SW480 (cell line): Measurements from ENCODE around the gene CRY1.
A peak's percentile ranks its signal among the peaks of the same experiment; 100 is the strongest.
"Not testable (repeated sequence)": the region's sequence is repeated elsewhere in the genome, so short reads cannot be mapped to it uniquely, and the experiment has no call there.

Source experiments
- DNase-seq: peaks from one replicate; pipeline ENCODE4 v3.0.0-alpha.2; 2016; ENCODE audit warnings: low spot score

Gene CRY1

DNA sequence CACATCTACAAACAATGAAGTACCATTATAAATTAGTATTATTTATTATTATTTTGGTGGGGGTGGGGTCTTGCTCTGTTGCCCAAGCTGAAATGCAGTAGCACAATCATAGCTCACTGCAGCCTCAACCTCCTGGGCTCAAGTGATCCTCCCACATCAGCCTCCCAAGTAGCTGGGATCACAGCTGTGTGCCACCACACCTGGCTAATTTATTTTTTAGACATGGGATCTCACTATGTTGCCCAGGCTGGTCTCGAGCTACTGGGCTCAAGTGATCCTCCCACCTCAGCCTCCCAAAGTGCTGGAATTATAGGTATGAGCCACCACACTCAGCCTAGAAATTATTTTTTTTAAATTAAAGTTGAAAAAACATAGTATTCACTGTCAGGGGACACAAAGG is 15.0 kb upstream of the CRY1 start:
- DNase-seq: not testable (repeated sequence)

DNA sequence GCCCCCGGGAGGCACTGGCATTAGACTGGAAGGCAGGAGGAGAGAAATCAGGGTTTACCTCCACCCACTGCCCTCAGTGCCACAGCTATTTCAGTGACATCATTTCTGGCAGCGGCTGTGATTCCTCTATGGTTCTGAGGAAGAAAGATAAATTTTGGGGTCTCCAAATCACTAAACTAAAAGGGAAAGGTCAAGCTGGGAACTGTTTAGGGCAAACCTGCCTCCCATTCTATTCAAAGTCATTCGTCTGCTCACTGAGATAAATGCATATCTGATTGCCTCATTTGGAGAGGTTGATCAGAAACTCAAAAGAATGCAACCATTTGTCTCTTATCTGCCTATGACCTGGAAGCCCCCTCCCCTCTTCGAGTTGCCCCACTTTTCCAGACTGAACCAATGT is 14.0 kb upstream of the CRY1 start:
- DNase-seq: no peak

DNA sequence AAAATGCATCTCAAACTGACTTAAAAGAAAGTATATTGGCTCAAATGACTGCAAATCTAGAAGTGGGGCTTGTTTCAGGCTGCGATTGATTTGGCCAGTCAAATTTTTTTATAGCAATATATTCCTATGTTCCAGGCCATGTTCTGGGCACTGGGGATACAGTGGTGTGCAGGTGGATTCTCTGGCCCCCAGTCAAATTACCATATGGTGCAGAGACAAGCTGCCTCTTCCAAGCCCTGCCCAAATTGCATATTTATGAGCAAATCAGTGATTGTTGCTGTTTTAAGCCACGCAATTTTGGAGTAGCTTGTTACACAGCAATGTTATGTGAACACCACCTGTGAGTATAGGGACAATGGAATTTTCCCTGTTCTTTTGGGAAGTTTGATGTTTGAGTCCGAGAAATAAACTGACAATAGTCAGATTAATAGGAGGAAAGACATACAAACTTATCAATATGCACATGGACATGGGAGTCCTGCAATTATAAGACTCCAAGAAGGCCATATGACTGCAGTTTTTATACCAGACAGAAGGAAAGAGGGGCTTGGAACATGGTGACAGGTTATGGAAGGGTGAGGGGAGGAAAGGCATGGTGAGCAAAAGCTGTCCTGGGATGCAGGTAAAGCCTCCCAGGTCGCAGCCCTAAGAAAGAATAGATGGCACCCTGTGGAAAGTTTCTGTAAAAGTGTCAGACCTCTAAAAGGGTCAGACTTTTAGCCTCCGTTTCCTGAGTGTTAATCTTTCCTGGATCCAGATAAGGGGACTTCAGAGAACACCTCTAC is 13.1 kb upstream of the CRY1 start:
- no peak for DNase-seq

DNA sequence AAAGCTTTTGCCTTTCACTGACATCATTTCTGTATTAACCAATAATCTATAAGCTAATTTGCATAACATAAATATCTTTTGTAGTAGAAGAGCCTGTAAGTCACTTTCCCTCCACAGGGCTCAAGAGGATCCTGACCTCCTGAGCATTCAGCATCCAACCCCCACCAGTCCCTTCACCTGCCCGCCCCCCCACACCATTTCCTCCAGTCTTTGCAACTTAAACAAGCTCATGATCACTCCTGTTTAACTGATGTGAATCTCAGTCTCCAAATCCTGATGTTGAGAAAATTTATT is 12.0 kb upstream of the CRY1 start:
- DNase-seq: no peak

DNA sequence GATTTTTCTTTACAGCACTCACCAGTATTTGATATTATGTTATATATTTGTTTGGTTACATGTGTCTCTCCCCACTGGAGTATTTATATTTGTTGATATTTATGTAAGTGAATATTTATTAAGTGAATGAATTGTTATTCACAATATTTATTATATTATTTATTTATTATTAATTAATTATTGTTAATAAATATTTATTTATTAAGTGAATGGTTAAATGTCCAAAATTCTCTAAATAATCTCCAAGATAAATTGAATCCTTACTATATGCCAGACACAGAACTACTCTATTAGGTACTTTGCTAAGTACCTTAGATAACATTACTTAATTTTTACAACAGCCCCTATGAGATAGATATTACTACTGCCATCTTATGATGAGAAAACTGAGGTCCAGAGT is 10.2 kb upstream of the CRY1 start:
- DNase-seq: no peak

DNA sequence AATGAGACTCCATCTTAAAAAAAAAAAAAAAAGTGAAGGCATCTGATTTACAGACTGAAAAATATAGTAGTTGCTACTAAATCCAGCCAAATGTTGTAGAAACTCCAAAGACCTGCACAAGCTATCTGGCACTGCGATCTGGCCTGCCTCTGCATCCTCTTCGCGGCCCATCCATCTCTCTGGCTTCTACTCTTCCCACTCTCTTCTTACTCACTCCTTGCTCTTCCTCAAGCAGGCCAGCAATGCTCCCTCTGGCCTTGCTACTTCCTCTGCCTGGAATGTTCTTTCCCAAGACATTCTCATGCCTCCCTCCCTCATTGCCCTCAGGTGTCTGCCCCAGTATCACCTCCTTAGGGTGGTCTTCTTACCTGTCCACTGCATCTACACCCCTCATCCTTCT is 9.7 kb upstream of the CRY1 start:
- DNase-seq: no peak

DNA sequence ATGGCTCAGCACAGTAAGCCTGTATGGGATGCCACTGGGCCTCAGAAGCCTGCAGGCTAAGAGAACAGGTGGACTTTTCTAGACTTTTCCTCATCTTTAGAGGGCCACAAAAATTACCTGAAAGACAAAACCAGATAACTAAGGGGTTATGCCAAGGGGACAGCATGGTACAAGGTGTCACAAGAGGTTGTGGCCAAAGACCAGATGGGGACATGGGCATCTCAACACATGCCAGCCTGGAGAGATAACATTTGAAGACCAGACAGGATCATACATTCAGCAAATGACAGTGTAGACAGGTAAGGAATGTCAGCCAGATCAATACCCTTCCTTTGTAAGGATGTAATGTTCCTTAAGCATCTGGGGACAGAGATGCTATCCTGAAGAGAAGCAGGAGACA is 8.9 kb upstream of the CRY1 start:
- no peak for DNase-seq

DNA sequence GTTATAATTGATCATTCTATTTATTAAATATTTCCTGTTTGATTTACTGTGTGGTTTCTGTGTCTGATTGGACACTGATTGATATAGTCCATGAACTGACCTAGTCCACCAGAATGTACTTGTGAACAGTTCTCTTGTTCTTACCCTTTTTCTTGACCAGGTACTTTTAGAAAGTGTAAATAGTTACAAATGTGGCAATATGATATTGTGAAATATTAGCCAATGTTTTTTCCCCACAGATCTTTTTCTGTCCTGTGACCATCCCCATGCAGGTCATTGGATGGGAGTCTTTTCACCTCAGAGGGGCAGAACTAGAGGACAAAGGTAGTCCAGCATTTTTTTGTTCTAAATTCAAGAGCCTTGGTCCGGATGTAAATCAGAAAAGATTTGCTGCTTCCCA is 8.3 kb upstream of the CRY1 start:
- DNase-seq: no peak

DNA sequence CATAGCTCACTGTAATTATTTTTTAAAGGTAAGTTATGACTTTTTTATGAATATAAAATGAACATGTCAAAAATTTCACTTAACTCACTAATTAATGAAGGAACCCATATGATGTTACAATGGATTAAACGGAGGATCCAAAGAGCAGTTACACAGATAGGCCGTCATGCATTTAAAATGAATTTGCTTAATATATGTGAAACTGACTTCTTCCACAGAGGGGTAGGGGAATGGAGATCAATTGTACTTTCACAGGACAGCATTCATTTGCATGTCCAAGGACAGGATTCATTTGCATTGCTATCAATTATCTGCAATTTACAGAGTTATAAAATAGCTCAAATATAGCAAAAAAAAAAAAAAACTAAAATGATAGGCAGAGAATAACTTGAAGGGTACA is 6.6 kb upstream of the CRY1 start:
- DNase-seq: no peak

DNA sequence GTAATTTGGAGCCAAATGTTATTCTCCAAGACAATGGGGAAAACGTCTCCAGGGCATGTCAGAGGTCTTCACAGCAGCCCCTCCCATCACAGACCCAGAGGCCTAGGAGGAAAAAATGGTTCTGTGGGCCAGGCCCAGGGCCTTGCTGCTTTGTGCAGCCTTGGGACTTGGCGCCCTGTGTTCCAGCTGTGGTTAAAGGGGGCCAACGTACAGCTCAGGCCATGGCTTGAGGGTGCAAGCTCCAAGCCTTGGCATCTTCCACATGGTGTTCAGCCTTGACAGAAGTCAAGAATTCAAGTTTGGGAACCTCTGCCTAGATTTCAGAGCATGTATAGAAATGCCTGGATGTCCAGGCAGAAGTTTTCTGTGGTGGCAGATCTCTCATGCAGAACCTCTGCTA is 3.2 kb upstream of the CRY1 start:
- no peak for DNase-seq

DNA sequence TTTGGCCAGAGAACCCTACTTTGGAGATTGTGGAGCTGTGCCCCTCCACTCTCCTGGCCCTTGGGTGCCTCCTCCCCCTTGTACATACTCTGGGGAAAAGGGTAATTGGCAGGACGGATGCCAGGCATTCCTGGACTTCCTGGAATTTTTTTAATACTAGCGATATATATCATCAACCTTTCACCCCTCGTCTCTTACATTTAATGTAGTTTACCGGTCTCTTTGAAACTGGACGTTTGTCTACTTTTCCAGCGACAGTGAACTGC is 767 bp upstream of the CRY1 start:
- DNase-seq: peak; percentile 65

DNA sequence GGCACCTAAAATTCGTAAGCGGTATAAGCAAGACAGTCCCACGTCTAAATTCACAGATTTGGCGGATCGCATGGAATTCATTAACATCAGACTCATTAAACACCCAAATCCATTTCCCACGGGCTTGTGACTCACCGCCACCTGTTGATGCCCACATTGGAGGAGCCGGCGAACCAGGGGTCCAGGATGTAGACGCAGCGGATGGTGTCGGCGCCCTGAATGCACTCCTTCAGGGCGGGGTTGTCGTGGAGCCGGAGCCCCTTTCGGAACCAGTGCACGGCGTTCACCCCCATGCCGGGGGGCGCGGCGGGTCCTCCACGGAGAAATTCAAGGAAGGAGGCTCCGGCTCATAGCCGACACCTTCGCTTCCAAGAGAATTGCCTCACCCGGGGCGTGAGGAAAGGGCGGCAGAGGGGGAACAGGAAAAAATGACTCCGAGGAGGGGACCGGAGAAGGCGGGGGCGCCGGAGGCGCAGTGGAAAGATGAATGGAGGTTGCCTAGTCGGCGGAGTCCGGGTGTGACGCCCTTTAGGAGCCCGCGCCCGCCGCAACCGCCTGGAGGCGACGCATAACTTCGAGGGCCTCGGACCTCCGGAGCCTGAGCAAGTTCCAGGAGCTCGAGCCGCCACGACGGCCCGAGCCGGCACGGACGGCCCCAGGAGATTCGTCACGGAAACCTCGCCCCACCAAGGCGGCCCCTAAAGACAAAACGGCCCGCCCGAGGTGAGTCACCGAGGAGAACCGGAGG is 506 bp downstream of the CRY1 start:
- peak; percentile 57 for DNase-seq

DNA sequence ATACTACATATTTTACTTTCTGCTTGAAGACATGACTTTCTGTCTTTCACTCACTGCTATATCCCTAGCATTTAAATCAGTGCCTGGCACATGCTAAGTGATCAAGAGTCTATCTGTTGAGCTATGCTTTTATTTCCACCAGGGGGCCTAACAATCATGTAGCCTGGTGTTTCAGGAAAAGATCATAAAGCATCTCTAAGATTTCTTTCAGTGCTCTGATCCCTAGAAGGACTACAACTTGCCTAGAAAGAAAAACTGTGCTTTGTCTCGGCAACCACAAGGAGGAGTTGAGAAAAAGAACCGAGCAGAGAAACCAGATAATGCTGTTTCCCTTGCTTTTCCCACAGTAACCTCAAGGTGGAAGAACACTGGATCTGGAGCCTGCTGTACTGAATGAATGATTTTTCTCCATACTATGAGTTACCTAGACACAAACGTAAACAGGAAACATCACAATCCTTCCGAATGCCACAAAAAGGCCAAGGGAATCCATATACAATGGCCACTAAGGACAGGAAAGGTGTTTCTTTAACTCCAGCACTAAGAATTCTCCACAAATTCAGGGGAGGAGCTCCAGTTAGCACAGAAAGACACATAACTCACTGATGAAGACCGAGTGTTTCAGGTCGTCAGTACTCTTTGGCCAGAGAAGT is 1.2 kb downstream of the CRY1 start:
- peak; percentile 83 for DNase-seq

DNA sequence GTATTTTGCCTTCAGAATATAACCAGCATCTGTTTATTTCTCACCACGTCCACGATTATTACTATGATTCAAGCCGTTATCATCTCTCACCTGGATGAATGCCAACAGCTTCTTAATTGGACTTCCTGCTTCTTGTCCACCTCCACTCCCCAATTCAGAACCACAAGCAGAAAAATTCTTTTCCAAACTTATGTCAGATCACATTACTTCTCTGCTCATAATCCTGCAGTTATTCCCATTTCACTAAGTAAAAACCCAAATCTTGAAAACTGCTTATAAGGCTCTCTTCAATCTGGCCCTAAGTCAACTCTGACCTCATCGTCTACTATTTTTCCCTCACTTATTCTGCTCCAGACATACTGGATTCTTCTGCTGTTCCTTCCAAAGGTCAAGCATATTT is 2.0 kb downstream of the CRY1 start:
- DNase-seq: peak; percentile 5

DNA sequence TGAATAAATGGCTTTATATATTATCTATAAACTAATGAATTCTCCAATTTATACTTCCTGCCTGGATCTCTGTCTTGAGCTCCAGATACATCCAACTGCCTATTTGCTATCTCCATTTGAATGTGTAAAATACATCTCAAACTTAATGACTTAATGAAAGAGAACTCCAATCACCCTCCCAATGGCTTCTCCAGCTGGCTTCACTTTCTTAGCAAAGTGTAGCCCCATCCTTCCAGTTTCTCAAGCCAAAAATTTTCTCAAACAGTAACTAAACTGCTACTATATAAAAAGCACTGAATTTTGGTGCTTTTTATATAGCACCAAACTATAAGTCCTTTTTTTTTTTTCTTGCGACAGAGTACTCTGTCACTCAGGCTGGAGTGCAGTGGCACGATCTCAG is 2.6 kb downstream of the CRY1 start:
- no peak for DNase-seq

DNA sequence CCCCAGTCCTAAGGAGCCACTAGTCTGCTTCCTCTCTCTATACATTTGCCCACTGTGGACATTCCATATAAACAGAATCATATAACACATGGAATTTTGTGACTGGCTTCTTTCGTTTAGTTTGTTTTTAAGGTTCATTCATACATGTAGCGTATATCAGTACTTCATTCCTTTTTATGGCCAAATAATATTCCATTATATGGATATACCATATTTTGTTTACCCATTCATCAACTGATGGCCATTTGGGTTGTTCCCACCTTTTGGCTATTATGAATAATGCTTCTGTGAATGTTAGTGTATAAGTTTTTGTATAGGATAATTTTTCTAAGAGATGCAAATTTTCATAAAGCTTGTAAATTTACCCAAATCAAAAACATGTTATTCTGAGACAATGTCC is 4.4 kb downstream of the CRY1 start:
- DNase-seq: no peak

DNA sequence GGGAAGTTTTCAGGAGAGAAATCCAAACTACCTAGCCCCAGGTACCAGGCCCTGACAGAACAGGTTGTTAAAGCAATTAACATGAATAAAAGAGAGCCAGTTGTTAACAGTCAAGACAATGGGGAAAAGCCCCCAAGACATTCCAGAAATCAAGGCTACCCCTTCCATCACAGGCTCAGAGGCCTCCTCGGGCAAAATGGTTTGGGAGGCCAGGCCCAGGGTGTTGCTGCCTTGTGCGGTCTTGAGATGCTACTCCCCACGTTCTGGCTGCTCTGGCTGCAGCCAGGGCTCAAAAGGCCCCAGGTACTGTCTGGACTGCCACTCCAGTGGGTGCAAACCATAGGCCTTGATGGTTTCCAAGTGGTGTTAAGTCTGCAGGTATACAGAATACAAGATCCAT is 7.0 kb downstream of the CRY1 start:
- DNase-seq: no peak

DNA sequence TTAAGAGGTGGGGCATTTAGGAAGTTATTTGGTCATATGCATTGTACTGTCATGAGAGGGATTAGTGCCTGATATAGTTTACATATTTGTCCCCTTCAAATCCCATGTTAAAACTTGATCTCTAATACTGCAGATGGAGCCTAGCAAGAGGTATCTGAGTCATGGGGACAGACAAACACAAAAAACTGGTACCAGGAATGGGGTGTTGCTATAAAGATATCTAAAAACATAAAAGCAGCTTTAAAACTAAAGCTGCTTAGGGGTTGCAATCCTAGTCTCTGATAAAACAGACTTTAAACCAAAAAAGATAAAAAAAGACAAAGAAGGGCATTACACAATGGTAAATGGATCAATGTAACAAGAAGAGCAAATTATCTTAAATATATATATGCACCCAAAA is 11.6 kb downstream of the CRY1 start:
- DNase-seq: no peak

DNA sequence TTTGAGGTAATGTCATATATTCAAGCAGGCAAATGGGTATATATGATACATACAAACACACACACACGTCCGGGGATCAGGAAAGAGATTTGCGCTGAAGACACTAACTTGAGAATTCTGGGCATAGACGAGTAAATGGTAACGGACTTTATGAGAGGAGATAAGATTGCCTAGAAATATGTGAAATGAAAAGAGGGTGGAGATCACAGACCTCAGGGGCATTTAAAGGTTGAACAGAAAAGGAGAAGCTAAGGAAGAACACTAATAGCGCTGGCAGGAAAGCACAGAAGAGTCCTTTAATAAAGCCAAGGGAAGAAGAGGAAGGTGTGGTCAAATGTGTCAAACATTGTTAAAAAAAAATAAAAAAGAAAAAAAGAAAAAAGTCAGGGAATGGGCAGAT is 13.1 kb downstream of the CRY1 start:
- no peak for DNase-seq

DNA sequence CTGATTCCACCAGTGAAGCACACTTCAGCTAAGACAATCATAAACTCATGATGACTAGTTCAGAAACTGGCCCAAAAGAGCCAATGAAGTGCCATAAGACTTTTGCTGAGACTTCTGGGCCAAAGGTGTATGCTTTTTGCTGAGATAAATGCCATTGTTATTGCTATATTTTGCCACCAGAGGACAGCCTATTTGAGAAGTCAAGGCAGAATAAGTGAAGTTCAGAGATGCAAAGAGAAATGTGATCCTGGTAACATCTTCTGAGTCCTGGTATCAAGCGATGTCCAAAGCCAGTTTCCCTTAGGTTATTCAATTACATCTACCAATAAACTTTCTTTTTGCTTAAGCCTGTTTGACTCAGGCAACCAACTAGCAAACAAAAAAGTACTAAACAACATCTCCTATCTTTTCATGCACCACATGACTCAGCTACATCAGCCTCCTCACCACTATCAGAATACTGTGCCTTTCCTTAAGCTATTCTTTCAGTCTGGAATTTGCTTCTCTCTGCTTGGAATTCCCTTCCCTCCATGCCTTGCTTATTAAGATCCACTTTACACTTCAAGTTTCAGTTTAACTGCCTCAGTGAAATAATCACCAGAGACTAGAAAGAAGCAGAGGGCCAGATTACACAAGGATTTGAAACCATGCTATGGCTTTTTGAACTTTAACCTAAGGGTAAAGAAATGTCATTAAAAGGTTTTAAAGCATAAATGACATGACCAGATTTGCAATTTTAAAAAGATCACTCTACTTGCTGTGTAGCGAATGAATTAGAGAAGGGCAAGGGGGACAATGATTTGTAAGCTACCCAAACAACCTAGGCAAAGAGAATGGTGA is 14.0 kb downstream of the CRY1 start:
- peak; percentile 22 for DNase-seq

DNA sequence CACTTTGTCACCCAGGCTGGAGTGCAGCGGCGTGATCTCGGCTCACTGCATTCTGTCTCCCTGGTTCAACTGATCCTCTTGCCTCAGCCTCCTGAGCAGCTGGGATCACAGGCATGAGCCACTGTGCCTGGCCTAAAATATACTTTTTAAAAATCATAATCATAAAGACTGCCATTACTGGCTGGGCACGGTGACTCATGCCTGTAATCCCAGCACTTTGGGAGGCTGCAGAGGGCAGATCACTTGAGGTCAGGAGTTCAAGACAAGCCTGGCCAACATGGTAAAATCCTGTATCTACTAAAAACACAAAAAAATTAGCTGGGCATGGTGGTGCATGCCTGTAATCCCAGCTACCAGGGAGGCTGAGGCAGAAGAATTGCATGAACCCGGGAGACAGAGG is 20.1 kb downstream of the CRY1 start:
- DNase-seq: not testable (repeated sequence)

DNA sequence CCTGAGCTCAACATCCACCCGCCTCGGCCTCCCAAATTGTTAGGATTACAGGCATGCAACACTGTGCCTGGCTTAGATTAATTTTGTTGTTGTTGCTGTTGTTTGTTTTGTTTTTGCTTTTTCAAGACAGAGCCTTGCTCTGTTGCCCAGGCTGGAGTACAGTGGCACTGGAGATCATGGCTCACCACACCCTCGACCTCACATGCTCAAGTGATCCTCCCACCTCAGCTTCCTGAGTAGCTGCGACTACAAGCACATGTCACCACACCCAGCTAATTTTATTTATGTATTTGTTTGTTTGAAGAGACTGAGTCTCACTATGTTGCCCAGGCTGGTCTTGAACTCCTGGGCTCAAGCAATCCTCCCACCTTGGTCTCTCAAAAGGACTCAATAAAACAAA is 26.7 kb downstream of the CRY1 start:
- DNase-seq: no peak

DNA sequence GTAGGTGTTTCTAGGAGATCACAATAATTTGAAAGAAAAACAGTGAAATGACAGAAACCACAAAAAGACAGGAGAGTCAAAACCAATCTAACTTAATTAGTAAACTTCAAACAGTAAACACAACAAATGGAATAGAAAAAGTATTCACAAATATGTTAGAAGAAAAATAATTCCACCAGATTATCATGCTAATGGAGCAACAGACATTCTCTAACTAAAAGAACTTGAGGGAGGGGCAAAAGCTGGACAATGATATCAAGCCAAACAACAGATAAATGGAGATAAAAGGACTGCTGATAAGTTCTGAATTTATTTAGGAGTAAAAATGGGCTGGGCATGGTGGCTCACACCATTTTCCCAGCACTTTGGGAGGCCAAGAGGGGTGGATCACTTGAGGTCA is 28.7 kb downstream of the CRY1 start:
- DNase-seq: no peak
